HG03103 (cell line): Measurements from ENCODE around the gene RAB37.

Source experiments
- ATAC-seq: cut with Tn5 transposase; IDR thresholded peaks from one replicate; pipeline ENCODE4 v1.9.1; 2021; ENCODE audit warnings: low read depth; ENCODE audit not compliant: unreplicated experiment

Gene RAB37

GRCh38 chr17:74725111-74725510, 11.9 kb upstream of the RAB37 start:
- ATAC-seq = no peak

DNA sequence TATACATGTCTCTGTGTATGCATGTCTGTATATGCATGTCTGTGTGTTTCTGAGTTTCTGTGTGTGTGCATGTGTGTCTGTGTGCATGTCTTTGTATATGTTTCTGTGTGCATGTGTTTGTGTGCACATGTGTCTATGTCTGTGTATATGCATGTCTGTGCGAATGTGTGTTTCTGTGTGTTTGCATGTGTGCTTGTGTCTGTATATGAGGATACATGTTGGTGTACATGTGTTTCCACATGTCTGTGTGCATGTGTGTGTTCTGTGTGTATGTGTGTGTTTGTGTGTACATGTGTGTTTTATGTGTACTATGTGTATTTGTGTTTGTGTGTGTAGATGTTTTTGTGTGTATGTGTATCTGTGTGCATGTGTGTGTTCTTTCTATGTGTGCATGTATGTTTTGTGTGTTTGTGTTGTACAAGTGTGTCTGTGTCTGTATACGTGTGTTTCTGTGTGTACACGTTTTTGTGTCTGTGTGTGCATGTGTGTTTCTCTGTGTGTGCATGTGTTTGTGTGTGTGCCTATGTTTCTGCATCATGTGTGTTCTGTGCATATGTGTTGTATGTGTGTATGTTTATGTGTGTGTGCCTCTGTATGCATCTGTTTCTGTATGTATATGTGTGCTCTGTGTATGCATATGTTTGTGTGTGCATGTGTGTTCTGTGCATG, 8.9 kb upstream of the RAB37 start:
- ATAC-seq = no peak

DNA sequence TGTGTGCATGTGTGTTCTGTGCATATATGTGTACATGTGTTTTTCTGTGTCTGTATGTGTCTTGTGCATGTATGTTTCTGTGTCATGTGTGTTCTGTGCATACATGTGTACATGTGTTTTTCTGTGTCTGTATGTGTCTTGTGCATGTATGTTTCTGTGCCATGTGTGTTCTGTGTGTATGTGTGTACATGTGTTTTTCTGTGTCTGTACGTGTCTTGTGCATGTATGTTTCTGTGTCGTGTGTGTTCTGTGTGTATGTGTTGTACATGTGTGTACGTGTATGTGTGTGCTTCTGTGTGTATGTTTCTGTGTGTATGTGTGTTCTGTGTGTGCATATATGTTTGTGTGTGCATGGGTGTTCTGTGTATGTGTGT, 8.4 kb upstream of the RAB37 start:
- ATAC-seq = no peak

DNA sequence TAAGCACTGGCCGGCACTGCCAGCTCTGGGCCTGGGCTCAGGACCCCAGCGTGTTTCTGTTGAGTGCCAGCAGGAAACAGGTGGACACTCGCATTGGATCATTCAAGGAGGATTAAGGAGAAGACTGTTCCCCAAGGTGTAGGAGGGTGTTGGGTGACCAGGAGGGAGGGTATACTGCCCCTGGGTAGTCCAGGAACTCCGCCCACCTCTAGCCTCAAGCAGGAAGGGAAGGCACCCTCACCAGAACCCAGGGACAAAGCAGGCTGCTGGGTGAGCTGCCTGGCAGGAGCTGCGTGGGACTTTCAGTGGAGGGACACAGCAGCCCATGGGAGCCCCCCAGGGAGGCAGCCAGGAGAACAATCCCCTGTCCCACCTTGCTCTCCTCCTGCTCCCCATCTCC, 7.7 kb upstream of the RAB37 start:
- no peak for ATAC-seq

GRCh38 chr17:74729866-74730265, 7.2 kb upstream of the RAB37 start:
- ATAC-seq = no peak

- no peak for ATAC-seq
Measured at GRCh38 chr17:74730491-74731346, 6.3 kb upstream of the RAB37 start.

- no peak for ATAC-seq
Measured at GRCh38 chr17:74731347-74731605, 5.8 kb upstream of the RAB37 start.

GRCh38 chr17:74732042-74732867, 4.8 kb upstream of the RAB37 start:
- ATAC-seq = no peak

GRCh38 chr17:74733365-74734122, 3.5 kb upstream of the RAB37 start:
- no peak for ATAC-seq

GRCh38 chr17:74734256-74734655, 2.8 kb upstream of the RAB37 start:
- ATAC-seq = no peak

GRCh38 chr17:74737299-74738050, 419 bp downstream of the RAB37 start:
- no peak for ATAC-seq

DNA sequence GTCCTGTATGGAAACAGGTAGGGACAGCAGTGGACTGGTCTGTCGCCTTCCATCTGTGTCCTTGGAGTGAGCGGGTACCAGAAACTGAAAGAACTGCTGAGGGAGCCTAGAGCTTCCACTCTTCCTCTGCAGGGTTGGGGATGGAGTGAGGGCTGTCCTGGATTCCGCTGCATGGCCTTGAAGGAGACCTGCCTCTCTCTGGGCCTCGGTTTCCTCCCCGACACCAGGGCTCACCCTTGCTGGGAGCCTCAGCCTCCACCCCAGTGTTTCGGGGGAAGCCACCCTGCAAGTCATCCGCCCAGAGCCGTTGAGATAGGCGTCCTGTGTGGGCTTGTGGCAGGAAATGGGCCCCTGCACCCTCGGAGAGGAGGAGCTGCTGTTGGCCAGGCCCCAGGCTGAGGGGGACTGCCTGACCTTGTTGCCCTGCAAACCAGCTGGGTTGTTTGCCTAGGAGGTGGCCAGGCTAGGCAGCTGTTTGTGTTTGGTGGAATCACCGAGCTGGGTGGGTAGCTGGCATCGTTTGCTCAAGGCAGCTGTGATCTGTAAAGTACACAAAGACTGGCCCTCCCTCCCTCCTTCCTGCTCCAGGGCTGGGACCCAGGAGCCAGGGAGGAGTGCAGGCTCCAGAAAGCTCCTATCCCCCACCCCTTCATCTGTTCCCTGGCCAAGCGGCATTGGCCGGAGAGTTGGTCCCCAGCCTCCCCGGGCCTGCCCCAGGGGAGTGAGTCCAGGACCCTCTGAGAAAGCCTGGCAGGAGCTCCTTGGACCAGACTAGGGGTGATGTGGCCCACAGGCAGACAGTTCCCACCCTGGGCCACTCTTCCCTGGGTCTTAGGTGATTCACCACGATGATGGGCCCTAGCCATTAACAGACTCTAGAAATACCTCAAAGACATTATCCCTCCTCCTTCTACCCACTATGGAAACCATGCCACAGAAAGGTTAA, 1.3 kb downstream of the RAB37 start:
- ATAC-seq = no peak

- no peak for ATAC-seq
Measured at GRCh38 chr17:74739227-74739831, 2.3 kb downstream of the RAB37 start.

GRCh38 chr17:74740173-74740572, 3.1 kb downstream of the RAB37 start:
- no peak for ATAC-seq

- ATAC-seq = no peak
Measured at GRCh38 chr17:74740641-74741387, 3.8 kb downstream of the RAB37 start.

GRCh38 chr17:74742153-74742515, 5.1 kb downstream of the RAB37 start:
- ATAC-seq = no peak

DNA sequence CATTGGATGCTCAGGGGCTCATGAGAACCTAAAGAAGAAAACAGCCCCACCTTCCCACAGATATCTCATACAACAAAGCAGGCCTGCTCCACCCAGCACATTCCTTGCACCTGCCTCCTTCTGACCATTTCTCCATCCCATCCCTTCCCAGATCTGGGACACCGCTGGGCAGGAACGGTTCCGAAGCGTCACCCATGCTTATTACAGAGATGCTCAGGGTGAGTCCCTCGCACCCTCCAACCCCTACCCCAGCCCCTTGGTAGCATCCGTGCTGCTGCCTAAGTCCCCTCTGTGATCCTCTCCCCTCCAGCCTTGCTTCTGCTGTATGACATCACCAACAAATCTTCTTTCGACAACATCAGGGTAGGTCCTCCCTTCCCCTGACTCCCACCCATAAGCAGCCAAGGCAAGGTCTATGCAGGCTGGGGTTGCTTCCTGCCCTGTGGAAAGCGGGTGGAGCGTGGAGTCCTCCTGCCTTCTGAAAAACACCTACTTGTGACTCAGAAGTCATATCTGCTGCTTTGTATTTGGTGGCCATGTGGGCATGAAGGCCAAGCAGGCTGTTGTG, 6.0 kb downstream of the RAB37 start:
- no peak for ATAC-seq

DNA sequence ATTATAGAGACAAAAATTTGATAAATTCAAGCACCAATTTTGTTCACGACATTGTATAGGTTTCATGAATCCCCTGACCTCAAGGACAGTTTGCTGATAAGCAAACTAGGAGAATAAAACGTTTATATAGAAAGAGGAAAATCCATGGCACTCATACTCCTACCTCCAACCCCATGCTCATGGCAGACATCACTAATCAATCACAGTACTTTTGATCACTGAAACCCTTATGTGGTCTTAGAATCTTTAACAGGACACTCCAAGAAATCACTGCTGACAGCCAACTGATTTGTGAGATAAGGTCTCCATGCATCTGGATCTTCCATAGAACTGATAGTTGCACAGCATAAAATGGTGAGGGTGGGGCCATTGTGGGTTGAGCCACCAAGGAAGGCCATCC, 6.7 kb downstream of the RAB37 start:
- no peak for ATAC-seq
